Embryonic facial prominence (tissue), 1 donor: ENCODE data around the gene TMOD2.

Source experiments
- DNase-seq: peaks from one replicate; pipeline ENCODE4 v3.0.0-alpha.2; 2016; ENCODE audit errors: extremely low spot score

The TMOD2 gene

DNA sequence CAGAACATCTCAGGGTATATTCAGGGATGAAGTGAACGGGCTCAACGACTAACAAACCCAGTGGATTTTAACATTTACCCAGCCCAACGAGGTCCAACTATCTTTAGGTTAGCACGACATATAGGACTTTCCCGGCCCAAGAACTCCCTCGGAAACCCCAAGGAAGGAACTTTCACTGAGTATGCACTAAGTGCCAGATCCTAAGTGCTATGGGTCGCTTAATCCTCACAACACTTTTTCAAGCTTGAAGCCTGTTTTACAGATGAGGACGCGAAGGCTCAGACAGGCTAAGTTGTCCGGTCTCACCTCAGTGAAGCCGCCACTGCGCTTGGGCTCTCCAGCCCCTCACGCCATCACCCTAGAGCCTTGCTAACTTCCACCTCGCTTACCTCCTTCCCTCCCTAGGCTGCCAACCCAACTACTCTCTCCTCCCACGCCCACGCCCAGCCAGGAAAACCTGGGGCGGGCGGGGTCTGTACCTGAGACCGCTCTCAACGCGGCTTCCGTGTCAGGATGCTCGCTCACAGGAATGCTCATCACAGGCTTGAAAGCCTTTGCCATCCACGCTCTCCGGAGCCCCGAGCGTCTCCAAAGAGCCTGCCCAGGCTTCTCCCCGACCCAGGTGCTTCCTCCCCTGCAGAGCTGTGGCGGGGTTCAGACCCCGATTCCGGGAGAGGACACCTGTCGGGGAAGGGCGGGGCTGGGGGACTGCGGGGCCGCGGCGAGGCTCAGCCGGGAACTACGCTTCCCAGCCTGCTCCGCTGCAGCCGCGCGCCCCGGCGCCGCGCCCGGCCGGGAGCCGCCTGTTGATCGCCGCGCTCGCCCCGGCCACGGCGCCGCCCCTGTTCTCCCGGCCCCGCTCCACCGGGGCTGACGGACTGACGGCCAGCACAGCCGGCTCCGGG is at the start of gene TMOD2:
Gene TMOD2, plus strand, starts transcription at position 806 of the 905 bp plus-strand sequence. CDS start 14,845 bp downstream, outside the sequence.
- no peak for DNase-seq

DNA sequence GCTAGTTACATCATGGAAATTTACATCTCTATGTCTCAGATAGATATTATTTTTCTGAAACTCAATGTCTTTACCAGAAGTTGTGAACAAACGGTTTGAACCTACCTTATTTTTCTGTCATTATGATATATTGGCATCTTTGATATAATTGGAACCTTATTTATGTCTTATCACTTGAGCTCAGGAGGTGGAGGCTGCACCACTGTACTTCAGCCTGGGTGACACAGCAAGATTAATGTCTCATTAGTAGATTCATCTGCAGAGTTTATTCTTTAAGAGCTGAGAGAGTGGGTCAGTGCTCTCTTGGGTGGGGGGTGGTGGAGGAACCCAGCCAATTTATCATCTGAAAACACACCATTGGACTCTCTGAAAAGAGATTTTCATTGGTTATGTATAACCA is 48.7 kb upstream of the TMOD2 start:
- DNase-seq = no peak

DNA sequence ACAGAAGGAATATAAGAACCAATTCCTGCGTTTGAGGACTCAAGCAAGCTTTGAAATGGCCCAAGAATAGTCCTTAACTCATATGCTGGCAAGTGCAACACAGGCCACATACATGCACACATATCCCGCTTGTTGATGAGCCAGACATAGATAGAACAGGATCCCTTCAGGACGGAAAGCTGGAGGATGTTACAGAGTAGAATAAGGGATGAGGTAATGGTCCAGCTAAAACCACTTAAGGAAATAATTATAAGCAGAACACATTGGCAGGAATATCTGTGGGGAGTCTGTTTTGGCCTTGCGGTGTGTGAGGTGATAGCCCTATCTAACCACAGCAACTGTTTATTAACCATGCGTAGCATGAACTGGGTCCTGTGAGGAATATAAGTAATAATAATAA is 45.1 kb upstream of the TMOD2 start:
- DNase-seq = no peak

DNA sequence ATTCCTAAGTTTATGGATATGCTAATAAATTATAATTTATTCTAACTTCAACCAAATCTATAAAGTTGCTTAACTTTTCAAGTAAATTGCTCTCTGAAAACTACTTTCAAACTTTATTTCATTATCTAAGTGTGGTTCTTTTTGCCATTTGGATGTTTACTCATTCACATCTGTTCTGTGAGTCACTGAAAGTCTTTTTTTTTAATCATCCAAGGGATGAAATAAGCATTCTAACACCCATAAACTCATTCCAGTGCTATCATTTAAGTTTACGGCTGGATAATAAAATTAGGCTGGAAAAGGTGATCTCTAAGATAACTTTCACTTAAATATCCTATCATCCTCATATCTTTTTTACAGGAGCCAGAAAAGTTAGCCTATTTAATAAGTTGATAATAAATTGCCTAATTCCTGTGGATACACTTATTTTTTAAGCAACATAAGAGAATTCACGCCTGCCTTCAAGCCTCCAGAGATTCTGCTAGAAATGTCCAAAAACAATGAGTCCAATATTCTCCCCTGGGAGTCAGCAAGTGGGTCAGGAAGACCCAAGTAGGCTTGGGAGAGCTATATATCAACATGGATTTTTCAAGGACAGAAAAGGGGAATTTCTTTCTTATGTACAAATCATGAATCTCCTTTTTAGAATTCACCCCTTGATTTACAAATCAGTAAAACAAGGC is 44.3 kb upstream of the TMOD2 start:
- no peak for DNase-seq

DNA sequence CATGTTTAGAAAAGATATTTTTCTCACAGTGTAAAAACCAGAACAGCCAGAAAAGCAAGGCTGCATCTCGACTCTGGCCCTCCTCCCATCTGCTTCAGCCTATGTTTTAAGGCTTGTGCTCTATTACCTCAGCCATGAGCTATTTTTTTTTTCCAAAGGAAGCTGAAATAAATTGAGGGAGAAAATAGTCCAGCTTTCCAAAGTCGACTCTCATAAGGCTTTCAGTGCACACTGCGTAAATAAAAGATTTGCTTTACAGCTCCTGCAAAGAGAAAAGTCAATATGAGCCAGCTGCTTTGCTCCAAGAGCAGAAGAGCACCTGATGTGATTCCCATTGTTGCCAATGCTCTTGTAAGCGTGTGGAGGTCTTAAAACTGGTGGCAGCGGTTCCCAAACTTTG is 43.4 kb upstream of the TMOD2 start:
- DNase-seq = no peak

DNA sequence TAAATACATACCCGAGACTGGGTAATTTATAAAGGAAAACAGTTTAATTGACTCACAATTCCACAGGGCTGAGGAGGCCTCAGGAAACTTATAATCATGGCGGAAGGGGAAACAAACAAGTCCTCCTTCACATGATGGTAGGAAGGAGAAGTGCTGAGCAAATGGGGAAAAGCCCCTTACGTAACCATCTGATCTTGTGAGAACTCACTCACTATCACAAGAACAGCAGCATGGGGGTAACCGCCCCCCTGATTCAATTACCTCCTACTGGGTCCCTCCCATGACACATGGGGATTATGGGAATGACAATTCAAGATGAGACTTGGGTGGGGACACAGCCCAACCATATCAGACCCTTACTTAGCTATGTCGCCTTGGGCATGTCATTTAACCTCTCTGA is 42.4 kb upstream of the TMOD2 start:
- no peak for DNase-seq

DNA sequence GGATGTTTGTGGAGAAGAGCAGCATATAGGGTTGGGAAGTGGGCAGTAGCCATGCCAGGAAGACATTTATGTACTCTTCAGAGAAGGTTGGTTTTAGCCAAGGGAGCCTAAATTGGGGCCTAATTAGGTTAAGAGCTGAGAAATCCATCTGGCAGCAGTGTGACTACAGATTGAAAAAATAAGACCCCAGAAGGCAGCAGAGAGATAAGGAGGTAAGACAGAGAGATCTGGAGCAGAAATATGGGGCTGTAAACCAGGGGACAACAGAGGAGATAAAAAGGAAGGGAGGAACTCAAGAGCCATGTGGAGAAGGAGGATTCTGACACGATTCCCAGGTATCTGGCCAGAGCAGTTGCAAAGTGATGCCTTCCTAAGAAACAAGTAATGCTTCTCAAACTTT is 37.2 kb upstream of the TMOD2 start:
- no peak for DNase-seq

DNA sequence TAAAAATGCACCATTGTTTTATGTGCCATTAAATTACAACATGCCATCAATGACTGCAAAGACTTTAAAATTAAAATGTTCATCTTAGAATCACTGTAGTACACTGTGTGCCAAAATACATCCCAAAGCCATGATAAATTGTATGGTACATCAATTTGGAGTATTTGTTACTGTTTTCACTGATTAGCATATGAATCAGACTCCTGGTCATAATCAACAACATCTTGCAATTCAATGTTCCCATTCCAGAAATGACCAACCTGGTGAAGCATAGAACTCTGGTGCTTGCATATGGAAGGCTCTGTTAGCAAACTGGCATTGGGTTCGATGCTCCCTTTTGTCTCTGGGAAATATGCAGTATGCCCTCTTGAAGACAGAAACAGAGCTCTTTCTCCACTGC is 36.5 kb upstream of the TMOD2 start:
- DNase-seq = no peak

DNA sequence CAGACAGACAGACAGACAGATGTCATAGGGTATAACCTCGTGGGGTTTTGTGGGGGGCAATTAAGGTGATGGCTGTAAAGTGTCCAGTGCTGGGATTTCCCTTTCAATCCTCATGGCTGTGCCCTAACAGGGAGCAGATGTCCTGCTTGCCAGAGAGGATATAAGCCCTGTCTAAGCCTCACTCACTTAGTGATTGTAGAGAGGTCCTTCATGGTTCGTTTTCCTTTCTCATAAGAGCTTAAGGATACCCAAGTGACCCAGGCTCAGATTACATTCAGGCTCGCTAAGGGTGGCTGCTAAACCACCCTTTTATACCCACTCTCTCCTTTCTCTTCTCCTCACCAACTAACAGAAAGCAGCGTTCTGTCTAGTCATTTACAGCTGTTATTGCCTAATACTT is 33.2 kb upstream of the TMOD2 start:
- no peak for DNase-seq

DNA sequence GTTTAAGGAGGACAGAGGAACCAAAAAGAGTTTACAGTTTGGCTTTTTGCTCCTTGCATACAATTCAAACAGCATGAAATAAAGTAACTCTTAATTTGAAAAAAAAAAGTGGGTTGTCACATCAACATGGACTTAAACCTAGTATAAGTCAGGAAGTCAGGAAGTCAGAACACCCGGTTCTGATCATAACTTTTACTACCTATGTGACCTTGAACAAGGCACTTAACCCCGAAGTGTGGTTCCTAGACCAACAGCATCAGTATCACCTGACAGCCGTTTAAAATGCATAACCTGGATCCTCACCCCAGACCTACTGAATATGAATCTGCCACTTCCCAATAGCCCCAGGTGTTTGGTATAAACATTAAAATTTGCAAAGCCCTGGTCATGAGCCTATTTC is 32.7 kb upstream of the TMOD2 start:
- DNase-seq = no peak

DNA sequence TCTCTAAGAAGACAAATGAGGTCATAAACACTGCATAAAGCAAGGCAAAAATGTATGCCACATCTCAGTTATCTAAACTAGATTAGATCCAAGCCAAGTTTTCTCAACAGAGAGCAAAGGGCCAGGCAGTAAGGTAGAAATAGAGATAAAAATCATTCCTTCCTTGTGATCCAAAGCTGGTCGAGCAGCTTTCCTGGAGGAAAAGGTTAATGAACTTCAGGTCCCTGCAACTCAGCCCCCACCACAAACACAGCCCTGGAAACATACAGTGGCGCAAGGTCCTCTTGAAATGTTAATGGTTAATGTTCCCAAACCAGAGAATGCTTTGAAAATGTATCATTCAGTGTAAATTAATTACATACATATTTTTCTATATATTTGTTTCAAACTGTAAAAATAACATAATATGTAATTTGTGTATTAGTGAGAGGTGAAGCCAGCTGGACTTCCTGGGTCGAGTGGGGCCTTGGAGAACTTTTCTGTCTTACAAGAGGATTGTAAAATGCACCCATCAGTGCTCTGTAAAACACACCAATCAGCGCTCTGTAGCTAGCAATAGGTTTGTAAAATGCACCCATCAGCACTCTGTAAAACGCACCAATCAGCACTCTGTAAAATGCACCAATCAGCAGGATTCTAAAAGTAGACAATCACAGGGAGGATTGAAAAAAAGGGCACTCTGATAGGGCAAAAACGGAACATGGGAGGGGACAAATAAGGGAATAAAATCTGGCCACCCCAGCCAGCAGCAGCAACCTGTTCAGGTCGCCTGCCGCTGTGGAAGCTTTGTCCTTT is 31.0 kb upstream of the TMOD2 start:
- DNase-seq = no peak

DNA sequence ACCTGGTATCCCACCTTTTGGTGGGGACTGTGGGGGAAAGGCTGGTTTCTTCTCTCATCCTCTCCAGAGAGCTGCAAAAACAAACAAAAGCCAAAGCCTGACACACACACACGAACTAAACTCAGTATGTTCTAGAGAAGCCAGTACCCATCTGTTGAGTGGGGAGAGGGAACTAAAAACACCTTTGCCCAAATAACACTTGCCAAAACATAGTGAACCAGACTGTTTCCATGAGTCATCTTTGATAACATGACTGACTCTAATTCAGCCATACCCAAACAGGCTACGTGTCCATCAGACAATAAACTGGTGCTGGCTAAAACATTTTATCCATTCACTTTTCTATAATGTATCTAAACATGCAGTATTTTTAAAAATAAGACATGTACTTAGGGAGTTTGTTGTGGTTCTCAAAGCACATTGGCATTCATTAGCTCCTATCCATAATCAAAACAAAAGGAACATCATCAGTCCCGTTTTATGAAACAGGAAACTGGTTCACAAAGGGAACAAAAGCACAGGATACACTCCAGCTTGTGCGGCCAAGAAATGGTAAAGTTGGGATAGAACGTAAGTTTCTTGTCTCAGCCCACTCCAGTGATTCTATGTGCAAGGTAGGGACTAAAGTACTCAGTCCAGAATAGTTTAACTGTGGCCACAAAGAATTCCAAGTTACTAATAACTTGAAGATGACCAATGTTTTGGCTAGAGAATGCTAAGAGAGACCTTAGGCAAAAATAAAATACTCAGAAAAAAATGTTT is 30.0 kb upstream of the TMOD2 start:
- no peak for DNase-seq

DNA sequence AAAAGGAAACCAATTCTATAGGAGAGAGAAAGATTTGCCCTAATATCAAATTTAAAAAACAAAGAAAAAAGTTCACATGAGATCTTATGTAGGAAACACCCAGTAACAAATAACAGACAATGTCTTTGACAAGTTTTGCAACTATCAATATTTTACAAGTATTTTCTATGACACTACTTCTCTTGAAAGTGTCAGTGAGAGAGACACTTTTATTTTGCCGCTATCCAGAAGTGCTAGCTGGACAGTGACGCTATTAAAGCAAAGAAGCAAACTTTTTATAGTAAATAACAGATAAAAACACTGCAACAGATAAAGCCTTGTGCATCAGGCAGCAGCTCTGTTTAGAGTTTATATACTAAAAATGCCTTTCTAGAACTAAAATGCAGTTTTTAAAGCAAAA is 27.2 kb upstream of the TMOD2 start:
- no peak for DNase-seq

DNA sequence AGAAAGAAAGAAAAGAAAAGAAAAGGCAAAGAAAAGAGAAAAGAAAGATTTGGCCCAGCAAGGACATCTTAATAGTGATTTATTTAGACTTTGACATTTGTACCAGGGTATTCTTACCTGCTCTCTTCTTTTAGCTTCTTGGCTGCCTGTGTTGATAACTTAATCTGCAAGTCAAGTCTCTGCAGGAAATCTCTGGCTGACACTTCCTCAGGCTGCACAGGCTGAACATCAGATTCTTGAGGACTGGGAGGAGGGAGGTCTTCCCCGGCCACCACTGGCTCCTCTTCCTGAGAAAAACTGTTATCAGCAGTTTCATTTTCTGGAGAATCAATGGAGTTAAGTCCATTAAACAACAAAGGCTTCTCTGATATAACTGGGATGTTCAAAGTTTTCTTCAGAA is 26.7 kb upstream of the TMOD2 start:
- no peak for DNase-seq

DNA sequence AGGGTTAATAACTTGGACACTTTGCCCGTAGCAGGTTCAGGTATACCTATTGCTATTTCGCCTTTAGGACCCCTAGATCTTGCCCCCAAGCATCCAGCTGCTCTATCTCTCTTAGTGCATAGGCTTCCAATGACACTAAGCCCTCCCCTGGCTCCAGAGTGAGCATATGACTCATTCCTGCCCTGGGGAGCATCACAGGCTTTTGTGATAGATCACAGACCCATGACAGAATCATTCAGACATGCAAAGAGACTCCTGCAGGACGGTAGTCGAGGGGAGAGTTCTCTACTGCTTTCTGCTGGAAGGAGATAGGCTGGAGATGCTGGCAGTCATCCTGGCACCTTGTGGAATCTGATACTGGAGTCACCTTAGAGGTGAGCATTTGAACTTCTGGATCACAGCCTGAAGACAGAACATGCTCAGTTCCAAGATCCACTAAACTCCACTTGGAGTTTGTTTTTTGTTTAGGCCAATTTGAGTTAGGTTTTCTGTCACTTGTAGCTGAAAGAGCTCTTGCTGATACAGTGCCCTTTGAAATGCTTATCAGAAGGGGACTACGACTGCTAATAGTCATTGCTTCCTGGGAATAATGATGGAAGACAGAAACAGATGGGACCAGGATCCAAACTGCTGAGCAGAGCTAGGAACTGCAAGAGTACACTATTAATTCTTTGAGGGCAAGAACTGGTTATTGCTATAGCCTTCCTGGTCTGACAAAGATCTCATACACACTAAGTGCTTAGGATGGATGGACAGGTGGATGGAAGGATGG is 24.9 kb upstream of the TMOD2 start:
- no peak for DNase-seq

DNA sequence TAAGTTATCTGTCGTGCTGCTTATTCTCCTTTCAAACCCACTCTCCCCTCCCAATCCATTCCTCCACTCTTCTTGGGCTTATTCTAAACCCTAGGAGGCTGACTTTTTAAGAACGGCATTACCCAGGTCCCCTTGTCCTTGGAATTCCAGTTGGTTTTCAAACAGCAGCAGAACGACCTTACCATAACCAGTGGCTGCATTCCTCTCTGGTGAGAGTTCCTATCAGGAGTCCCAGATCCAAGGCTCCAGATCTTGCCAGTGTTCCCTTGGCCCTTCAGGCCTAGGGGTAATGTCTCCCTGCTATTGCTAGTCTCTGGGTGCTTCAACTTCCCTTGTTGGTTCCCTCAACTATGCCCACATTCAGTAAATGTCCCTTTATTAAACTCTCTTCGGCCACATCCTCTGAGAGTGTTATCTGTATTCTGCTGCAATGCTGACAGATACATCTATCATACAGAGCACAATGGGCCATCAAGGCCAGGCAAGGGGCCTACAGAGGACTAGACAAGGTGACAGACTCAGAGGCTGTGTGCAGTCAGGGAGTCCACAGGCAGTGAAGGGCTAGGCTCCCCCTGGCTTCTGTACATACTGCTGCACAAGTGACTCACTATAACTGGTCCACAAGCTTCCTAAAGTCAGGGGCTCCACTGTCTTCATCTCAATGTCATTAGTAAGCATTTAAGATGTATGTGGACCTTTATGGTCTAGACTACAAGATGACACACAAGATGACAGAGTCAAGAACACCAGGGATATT is 24.1 kb upstream of the TMOD2 start:
- DNase-seq = no peak

DNA sequence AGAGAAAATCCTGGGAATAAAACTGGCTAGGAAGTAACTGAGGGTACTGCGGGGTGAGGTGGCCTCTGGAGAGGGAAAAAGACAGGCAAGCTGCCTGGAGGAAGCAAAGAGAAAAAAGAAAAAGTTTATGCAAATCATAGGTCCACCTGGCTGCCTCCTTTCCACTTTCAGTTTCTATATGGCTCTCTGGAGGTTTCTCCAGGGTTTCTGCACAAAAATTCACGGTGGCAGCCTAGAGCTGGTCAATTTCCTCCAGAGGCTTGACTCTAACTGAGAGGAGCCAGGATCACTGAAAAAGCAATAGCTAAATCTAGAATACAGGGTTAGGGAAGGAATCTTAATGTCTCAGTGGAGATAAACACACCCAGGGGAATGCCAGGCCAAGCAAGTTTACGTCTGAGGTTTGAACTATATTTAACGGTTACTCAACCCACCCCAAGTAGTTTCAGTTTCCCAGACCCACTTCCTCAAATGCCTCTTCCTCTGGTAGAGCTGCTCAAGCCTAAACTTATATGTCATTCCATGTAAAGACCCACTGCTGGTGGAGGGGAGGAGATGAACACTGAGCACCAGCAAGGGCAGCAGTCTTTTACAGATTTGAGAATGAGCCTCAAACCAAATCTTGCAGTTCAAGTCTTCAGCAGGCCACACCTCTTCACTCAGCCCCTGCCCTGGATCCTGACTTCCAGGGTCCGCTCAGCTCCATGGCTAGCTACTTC is 19.7 kb upstream of the TMOD2 start:
- no peak for DNase-seq

DNA sequence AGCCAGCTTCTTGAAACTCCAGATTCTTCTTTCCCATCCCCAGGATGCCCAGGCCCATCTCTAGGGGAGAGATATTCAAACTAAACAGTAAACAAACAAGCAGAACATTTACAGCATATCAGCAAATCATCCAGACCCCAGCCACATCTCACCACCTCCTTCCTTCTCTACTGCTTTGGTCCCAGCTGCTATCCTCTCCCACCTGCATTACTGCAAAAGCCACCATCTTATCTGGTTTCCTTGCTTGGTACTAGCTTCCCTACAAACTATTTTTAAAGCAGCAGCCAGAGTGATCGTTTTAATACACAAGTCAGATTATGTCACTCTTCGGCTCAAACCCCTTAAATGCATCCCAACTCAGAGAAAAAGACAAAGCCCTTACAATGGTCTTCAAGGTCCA is 18.8 kb upstream of the TMOD2 start:
- no peak for DNase-seq

DNA sequence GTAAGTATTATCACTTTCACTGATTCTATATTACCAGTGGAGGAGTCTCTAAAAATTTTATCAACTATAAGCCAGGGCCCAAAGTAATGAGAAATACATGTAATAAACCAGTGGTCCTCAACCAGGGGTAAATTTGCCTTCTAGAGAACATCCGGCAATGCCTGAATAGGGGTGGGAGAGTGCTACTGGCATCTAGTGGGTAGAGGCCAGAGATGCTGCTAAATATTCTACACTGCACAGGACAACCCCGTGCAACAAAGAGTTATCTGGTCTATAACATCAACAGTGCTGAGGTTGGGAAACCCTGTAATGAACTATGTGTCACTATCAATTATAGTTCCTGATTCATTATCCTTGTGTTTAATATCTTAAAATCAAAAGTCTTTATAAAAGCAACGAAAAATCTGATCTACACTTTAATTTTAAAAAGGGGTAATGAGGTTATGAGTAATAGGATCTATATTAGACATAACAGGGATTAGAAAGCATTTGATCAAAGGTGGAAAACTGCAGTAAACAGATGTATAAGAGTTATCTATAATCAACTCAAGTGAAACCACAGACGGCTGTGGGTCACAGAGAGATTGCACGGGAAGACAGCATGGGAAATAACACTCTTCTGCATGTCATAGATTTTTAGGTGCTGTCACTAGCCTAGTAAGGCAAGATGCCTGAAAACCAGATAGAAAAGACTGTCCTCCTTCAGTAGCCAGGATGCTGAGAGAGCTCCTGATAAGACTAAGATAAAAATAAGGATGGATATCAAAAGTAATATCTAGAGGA is 16.0 kb upstream of the TMOD2 start:
- no peak for DNase-seq
